ENCODE results near the gene IFNL1.
A peak's percentile ranks its signal among the peaks of the same experiment; 100 is the strongest.

IFNL1 gene

GRCh38 chr19:39301021-39301420 lies 4.8 kb downstream of the IFNL1 start:
- no peaks in the 10 kb centered on the region for H3K4me1 ChIP-seq (ENCODE audit: control insufficient read depth, insufficient read depth, low read length, unreplicated experiment)
- no peak overlapping the region for H3K27ac ChIP-seq (ENCODE audit: low read depth, low read length)
- H3K79me2 ChIP-seq (ENCODE audit: control insufficient read depth, insufficient read depth, low read length, unreplicated experiment), result no peaks in the 10 kb centered on the region
- H3K36me3 ChIP-seq (ENCODE audit: insufficient read depth, low read length), result no peaks in the 10 kb centered on the region
- peaks cover 23% of the 10 kb centered on the region for H3K27me3 ChIP-seq (ENCODE audit: insufficient read depth, low read length)
- H2AFZ ChIP-seq (ENCODE audit: low read length, unreplicated experiment), result no peak overlapping the region
- H3K4me3 ChIP-seq (ENCODE audit: low read depth, low read length), result no peak overlapping the region

GRCh38 chr19:39301562-39301961 lies 5.4 kb downstream of the IFNL1 start:
- Histone ChIP-seq H2AFZ (ENCODE audit: low read length, unreplicated experiment) (no peak overlapping the region), H3K4me3 (ENCODE audit: low read depth, low read length) (no peak overlapping the region), H3K36me3 (ENCODE audit: insufficient read depth, low read length) (no peaks in the 10 kb centered on the region), H3K27me3 (ENCODE audit: insufficient read depth, low read length) (peaks cover 26% of the 10 kb centered on the region), H3K4me1 (ENCODE audit: control insufficient read depth, insufficient read depth, low read length, unreplicated experiment) (no peaks in the 10 kb centered on the region), H3K27ac (ENCODE audit: low read depth, low read length) (no peak overlapping the region), H3K79me2 (ENCODE audit: control insufficient read depth, insufficient read depth, low read length, unreplicated experiment) (no peaks in the 10 kb centered on the region)

- H2AFZ ChIP-seq (ENCODE audit: low read length, unreplicated experiment), result no peak overlapping the region
- no peaks in the 10 kb centered on the region for H3K36me3 ChIP-seq (ENCODE audit: insufficient read depth, low read length)
- no peak overlapping the region for H3K27ac ChIP-seq (ENCODE audit: low read depth, low read length)
- peaks cover 46% of the 10 kb centered on the region for H3K27me3 ChIP-seq (ENCODE audit: insufficient read depth, low read length)
- H3K4me3 ChIP-seq (ENCODE audit: low read depth, low read length), result no peak overlapping the region
- no peaks in the 10 kb centered on the region for H3K79me2 ChIP-seq (ENCODE audit: control insufficient read depth, insufficient read depth, low read length, unreplicated experiment)
- no peaks in the 10 kb centered on the region for H3K4me1 ChIP-seq (ENCODE audit: control insufficient read depth, insufficient read depth, low read length, unreplicated experiment)
Observed at GRCh38 chr19:39303373-39304184, 7.4 kb downstream of the IFNL1 start.

- H3K4me1 ChIP-seq (ENCODE audit: control insufficient read depth, insufficient read depth, low read length, unreplicated experiment), result no peaks in the 10 kb centered on the region
- H2AFZ ChIP-seq (ENCODE audit: low read length, unreplicated experiment), result no peak overlapping the region
- H3K4me3 ChIP-seq (ENCODE audit: low read depth, low read length), result no peak overlapping the region
- H3K36me3 ChIP-seq (ENCODE audit: insufficient read depth, low read length), result no peaks in the 10 kb centered on the region
- no peak overlapping the region for H3K27ac ChIP-seq (ENCODE audit: low read depth, low read length)
- peaks cover 51% of the 10 kb centered on the region for H3K27me3 ChIP-seq (ENCODE audit: insufficient read depth, low read length)
- no peaks in the 10 kb centered on the region for H3K79me2 ChIP-seq (ENCODE audit: control insufficient read depth, insufficient read depth, low read length, unreplicated experiment)
Observed at GRCh38 chr19:39304185-39304513, 7.9 kb downstream of the IFNL1 start.

- peaks cover 51% of the 10 kb centered on the region for H3K27me3 ChIP-seq (ENCODE audit: insufficient read depth, low read length)
Observed at GRCh38 chr19:39304701-39305571, 8.7 kb downstream of the IFNL1 start.

GRCh38 chr19:39306075-39306474 lies 9.9 kb downstream of the IFNL1 start:
- Histone ChIP-seq H3K27me3 (ENCODE audit: insufficient read depth, low read length) (peaks cover 51% of the 10 kb centered on the region), H3K4me1 (ENCODE audit: control insufficient read depth, insufficient read depth, low read length, unreplicated experiment) (no peaks in the 10 kb centered on the region), H3K4me3 (ENCODE audit: low read depth, low read length) (no peak overlapping the region), H3K36me3 (ENCODE audit: insufficient read depth, low read length) (no peaks in the 10 kb centered on the region), H3K79me2 (ENCODE audit: control insufficient read depth, insufficient read depth, low read length, unreplicated experiment) (no peaks in the 10 kb centered on the region), H3K27ac (ENCODE audit: low read depth, low read length) (no peak overlapping the region), H2AFZ (ENCODE audit: low read length, unreplicated experiment) (no peak overlapping the region)

More at GRCh38 chr19:39304701-39305571, 8.7 kb downstream of the IFNL1 start:
- no peaks in the 10 kb centered on the region for H3K36me3 ChIP-seq (ENCODE audit: insufficient read depth, low read length)
- no peak overlapping the region for H3K27ac ChIP-seq (ENCODE audit: low read depth, low read length)
- H3K4me3 ChIP-seq (ENCODE audit: low read depth, low read length), result no peak overlapping the region
- H3K79me2 ChIP-seq (ENCODE audit: control insufficient read depth, insufficient read depth, low read length, unreplicated experiment), result no peaks in the 10 kb centered on the region
- no peak overlapping the region for H2AFZ ChIP-seq (ENCODE audit: low read length, unreplicated experiment)
- H3K4me1 ChIP-seq (ENCODE audit: control insufficient read depth, insufficient read depth, low read length, unreplicated experiment), result no peaks in the 10 kb centered on the region

- Histone ChIP-seq H3K79me2 (ENCODE audit: control insufficient read depth, insufficient read depth, low read length, unreplicated experiment) (no peaks in the 10 kb centered on the region), H3K4me3 (ENCODE audit: low read depth, low read length) (peak overlapping the region; percentile 64), H2AFZ (ENCODE audit: low read length, unreplicated experiment) (no peak overlapping the region), H3K27me3 (ENCODE audit: insufficient read depth, low read length) (peaks cover 48% of the 10 kb centered on the region), H3K36me3 (ENCODE audit: insufficient read depth, low read length) (no peaks in the 10 kb centered on the region), H3K27ac (ENCODE audit: low read depth, low read length) (no peak overlapping the region), H3K4me1 (ENCODE audit: control insufficient read depth, insufficient read depth, low read length, unreplicated experiment) (no peaks in the 10 kb centered on the region)
Observed at GRCh38 chr19:39307046-39307821, 11.0 kb downstream of the IFNL1 start.

- Histone ChIP-seq H2AFZ (ENCODE audit: low read length, unreplicated experiment) (no peak overlapping the region), H3K4me3 (ENCODE audit: low read depth, low read length) (peak overlapping the region; percentile 64), H3K79me2 (ENCODE audit: control insufficient read depth, insufficient read depth, low read length, unreplicated experiment) (no peaks in the 10 kb centered on the region), H3K4me1 (ENCODE audit: control insufficient read depth, insufficient read depth, low read length, unreplicated experiment) (no peaks in the 10 kb centered on the region), H3K36me3 (ENCODE audit: insufficient read depth, low read length) (no peaks in the 10 kb centered on the region), H3K27ac (ENCODE audit: low read depth, low read length) (no peak overlapping the region), H3K27me3 (ENCODE audit: insufficient read depth, low read length) (peaks cover 48% of the 10 kb centered on the region)
Observed at GRCh38 chr19:39307822-39308530, 11.8 kb downstream of the IFNL1 start.

GRCh38 chr19:39308531-39309304 lies 12.5 kb downstream of the IFNL1 start:
- no peak overlapping the region for H3K27ac ChIP-seq (ENCODE audit: low read depth, low read length)
- peaks cover 48% of the 10 kb centered on the region for H3K27me3 ChIP-seq (ENCODE audit: insufficient read depth, low read length)
- no peaks in the 10 kb centered on the region for H3K36me3 ChIP-seq (ENCODE audit: insufficient read depth, low read length)
- no peak overlapping the region for H2AFZ ChIP-seq (ENCODE audit: low read length, unreplicated experiment)
- H3K4me3 ChIP-seq (ENCODE audit: low read depth, low read length), result no peak overlapping the region
- H3K79me2 ChIP-seq (ENCODE audit: control insufficient read depth, insufficient read depth, low read length, unreplicated experiment), result no peaks in the 10 kb centered on the region
- no peaks in the 10 kb centered on the region for H3K4me1 ChIP-seq (ENCODE audit: control insufficient read depth, insufficient read depth, low read length, unreplicated experiment)
